AG04449 (cell line): ENCODE data around the gene MAP7D1.

Experiments
- CTCF ChIA-PET: fragments of 350-600 bp; formaldehyde crosslinking; extraction: SDS; loops from one replicate; lab custom pipeline; 2021; ENCODE audit warnings: antibody characterized with exemption; lab: Yijun Ruan, JAX
- POLR2A ChIA-PET: fragments of 400-600, 350-600 bp; formaldehyde crosslinking; extraction: SDS; loops from one replicate; lab custom pipeline; 2020; ENCODE audit warnings: antibody characterized with exemption, inconsistent platforms; lab: Yijun Ruan, JAX
- DNase-seq: peaks from one replicate; pipeline ENCODE4 v3.0.0-alpha.2; 2010; ENCODE audit warnings: low read depth, low spot score
- H3K4me3 ChIP-seq: 2 replicates; pipeline ENCODE4 v1.5.1; 2011; ENCODE audit warnings: low read depth, mild to moderate bottlenecking, control low read depth, low read length
- CTCF ChIP-seq: IDR thresholded peaks from one replicate; pipeline ENCODE4 v1.5.1; 2011; ENCODE audit warnings: mild to moderate bottlenecking, moderate library complexity, low read length, control low read depth, inconsistent platforms; ENCODE audit not compliant: insufficient read depth; ENCODE audit errors: missing control alignments

Gene MAP7D1

DNA sequence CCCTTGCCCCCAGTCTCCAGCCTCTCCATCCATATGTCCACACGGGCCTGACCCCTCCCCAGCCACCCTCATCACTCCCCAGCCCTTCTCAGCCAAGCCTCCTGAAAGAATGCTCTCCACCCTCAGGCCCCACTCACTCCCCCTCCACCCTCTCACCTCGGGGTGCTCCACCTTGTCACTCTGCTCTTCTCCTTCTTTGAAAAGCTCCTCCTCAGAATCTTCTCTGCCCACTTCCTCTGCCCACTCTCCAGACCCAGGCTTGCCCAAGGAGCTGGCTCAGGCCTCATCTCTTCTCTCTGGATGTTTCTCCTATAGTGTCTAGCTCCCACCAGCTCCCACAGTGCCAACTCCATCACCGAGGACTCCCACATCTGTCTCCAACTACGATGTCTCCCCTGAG is 44.8 kb upstream of the MAP7D1 start:
- DNase-seq = no peak
- H3K4me3 ChIP-seq = no peak overlapping the region
- POLR2A ChIA-PET = no interaction called here
- no peak for TF ChIP-seq CTCF
- CTCF ChIA-PET = interaction anchor here (0.7 to 3.6 kb wide), 6 partner anchors 11 to 77 kb away, joined by 3 to 15 read pairs (median 5); partner anchors contain the start of gene TRAPPC3

GRCh38 chr1:36112823-36113222 is 43.1 kb upstream of the MAP7D1 start:
- ChIA-PET POLR2A (no interaction called here), CTCF (interaction anchor here (1.1 to 9.4 kb wide), 4 partner anchors 13 to 75 kb away, joined by 3 to 158 read pairs (median 50); partner anchors contain the start of gene TRAPPC3)
- no peak for DNase-seq
- H3K4me3 ChIP-seq = no peak overlapping the region
- no peak for TF ChIP-seq CTCF

- POLR2A ChIA-PET = interaction anchor here (0.6 to 2.0 kb wide), 3 partner anchors 19 to 43 kb away, joined by 3 to 15 read pairs (median 4); no protein-coding TSS in a partner anchor
- no peak for DNase-seq
- CTCF ChIA-PET = interaction anchor here (2.3 to 9.4 kb wide), 3 partner anchors 15 to 74 kb away, joined by 10 to 158 read pairs (median 84); no protein-coding TSS in a partner anchor
- no peak overlapping the region for H3K4me3 ChIP-seq
- TF ChIP-seq CTCF = no peak
Measured at GRCh38 chr1:36114371-36114770, 41.6 kb upstream of the MAP7D1 start.

GRCh38 chr1:36115200-36115669 is 40.7 kb upstream of the MAP7D1 start:
- TF ChIP-seq CTCF = no peak
- POLR2A ChIA-PET = interaction anchor here (0.6 to 2.0 kb wide), 4 partner anchors 18 to 76 kb away, joined by 3 to 15 read pairs (median 4); partner anchors contain the start of gene TRAPPC3
- H3K4me3 ChIP-seq = 0 out of 2 replicates have a peak overlapping the region, but pooled peaks have one; percentile 1
- DNase-seq = peak; percentile 55
- CTCF ChIA-PET = interaction anchor here (0.8 to 9.4 kb wide), 6 partner anchors 16 to 185 kb away, joined by 3 to 158 read pairs (median 8); partner anchors contain the start of gene TRAPPC3

DNA sequence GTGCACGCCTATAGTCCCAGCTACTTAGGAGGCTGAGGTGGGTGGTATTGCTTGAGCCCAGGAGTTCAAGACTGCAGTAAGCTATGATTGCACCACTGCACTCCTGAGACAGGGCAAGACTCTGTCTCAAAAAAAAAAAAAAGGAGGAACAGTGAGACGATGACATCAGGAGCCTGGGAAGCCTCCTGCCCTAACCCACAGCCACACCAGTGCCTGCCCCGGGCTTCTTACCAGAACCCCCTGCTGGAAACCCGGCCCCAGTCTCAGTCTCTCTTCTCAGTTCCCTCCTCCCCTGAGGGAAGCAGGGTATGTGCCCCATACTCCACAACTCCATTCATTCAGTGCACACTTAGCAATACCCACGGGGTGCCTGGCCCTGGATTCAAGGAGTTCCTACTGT is 40.0 kb upstream of the MAP7D1 start:
- ChIA-PET CTCF (interaction anchor here (0.8 to 9.4 kb wide), 7 partner anchors 9 to 184 kb away, joined by 3 to 158 read pairs (median 10); partner anchors contain the start of gene TRAPPC3), POLR2A (interaction anchor here (0.6 to 2.0 kb wide), 4 partner anchors 17 to 75 kb away, joined by 3 to 15 read pairs (median 4); partner anchors contain the start of gene TRAPPC3)
- no peak for TF ChIP-seq CTCF
- no peak for DNase-seq
- no peak overlapping the region for H3K4me3 ChIP-seq

DNA sequence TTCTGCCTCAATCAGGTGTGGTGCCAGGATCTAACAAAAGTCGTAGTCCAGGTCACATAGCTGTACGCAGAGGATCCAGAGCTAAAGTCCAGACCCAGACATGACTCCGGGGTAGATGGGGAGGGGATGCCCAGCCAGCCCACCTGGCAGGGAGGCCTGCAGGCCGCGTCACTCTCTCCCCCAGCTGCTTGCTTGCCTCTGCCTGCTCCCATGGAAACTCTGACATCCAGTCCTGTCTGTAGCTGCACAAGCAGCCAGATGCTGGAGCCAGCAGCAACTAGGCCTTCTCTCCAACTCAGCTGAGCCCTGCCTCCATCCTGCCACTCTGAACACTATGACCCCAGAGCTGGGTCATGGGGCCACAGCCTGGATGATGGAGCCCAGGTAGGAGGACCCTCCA is 39.1 kb upstream of the MAP7D1 start:
- no peak for TF ChIP-seq CTCF
- no peak overlapping the region for H3K4me3 ChIP-seq
- no peak for DNase-seq
- ChIA-PET CTCF (interaction anchor here (1.6 to 9.4 kb wide), 6 partner anchors 10 to 183 kb away, joined by 4 to 158 read pairs (median 16); partner anchors contain the start of gene TRAPPC3), POLR2A (no interaction called here)
